GM23338 (cell line): Measurements from ENCODE around the gene WNT5B.

ENCODE experiments used
- JUNB ChIP-seq: IDR thresholded peaks from one replicate; pipeline ENCODE4 v1.6.1; 2016; ENCODE audit warnings: antibody characterized with exemption; ENCODE audit not compliant: unreplicated experiment
- POLR2AphosphoS5 ChIP-seq: IDR thresholded peaks from 2 replicates; pipeline ENCODE4 v1.6.1; 2016; ENCODE audit warnings: antibody characterized with exemption, low read depth
- TF ChIP-seq, protein P1 (sequence below), 2 experiments: fragments of 200-600 bp in 1 of 2; sonication (generic) in 1 of 2; conservative IDR thresholded peaks; 2 replicates each; pipeline versions ENCODE4 v1.5.1 to v1.6.1; 2016 to 2017; ENCODE audit warnings: antibody characterized with exemption in 2 of 2, low read depth in 2 of 2, mild to moderate bottlenecking in 2 of 2, moderate library complexity in 1 of 2

DNA sequence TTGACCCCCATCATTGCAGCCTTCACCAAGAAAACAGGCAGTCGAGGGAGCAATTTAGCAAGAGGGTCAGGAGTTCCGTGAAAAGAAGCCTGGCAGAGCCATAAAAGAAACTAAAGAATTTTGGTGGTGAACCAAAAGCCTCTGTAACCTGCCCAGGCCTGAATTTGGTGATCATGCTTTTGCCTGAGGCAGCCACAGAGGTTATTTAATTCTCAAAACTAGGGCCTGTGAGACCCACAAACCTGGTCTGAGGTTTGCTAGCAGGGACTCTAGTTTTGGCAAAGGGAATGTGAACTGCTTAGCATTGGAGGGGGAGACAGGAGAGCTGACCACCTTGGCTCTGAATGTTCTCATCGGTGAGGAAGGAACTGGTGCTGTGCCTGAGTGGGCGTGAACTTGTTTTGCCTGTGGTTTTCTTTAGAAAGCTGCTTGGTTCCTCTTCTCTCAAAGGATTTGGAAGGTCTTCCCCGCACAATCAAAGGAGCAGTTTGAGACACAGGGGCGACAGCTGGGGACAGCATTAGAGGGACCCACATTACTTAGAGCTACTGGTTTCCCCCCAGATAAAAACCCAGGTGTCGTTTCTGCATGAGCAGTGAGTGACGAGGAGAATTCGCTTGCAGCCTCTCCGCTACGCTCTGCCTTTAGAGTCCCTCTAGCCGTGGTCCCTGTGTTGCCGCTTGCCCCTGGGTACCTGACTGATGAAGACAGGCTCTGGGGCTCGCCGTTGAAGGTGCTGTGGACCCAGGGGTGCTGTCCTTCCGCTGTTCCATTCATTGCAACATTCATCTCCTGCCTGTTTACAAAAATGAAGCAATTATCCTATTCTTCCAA, 12.6 kb upstream of the WNT5B start:
- TF ChIP-seq, protein P1, sequence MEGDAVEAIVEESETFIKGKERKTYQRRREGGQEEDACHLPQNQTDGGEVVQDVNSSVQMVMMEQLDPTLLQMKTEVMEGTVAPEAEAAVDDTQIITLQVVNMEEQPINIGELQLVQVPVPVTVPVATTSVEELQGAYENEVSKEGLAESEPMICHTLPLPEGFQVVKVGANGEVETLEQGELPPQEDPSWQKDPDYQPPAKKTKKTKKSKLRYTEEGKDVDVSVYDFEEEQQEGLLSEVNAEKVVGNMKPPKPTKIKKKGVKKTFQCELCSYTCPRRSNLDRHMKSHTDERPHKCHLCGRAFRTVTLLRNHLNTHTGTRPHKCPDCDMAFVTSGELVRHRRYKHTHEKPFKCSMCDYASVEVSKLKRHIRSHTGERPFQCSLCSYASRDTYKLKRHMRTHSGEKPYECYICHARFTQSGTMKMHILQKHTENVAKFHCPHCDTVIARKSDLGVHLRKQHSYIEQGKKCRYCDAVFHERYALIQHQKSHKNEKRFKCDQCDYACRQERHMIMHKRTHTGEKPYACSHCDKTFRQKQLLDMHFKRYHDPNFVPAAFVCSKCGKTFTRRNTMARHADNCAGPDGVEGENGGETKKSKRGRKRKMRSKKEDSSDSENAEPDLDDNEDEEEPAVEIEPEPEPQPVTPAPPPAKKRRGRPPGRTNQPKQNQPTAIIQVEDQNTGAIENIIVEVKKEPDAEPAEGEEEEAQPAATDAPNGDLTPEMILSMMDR (conservative IDR thresholded peaks at IDR 0.05; ENCODE audit: low read depth in 2 of 2), result no peak
- TF ChIP-seq POLR2AphosphoS5 (no peak), JUNB (no peak)
